NOMO-1 treated with dmso at 0.1 percent for 144 hours (cell line): ENCODE measurements around the gene ZNF79.
A peak's percentile ranks its signal among the peaks of the same experiment; 100 is the strongest.

Experiments used
- DNase-seq: peaks from one replicate; lab custom pipeline; 2025; ENCODE audit not compliant: unreplicated experiment; lab: John Stamatoyannopoulos, UW

Gene ZNF79

DNA sequence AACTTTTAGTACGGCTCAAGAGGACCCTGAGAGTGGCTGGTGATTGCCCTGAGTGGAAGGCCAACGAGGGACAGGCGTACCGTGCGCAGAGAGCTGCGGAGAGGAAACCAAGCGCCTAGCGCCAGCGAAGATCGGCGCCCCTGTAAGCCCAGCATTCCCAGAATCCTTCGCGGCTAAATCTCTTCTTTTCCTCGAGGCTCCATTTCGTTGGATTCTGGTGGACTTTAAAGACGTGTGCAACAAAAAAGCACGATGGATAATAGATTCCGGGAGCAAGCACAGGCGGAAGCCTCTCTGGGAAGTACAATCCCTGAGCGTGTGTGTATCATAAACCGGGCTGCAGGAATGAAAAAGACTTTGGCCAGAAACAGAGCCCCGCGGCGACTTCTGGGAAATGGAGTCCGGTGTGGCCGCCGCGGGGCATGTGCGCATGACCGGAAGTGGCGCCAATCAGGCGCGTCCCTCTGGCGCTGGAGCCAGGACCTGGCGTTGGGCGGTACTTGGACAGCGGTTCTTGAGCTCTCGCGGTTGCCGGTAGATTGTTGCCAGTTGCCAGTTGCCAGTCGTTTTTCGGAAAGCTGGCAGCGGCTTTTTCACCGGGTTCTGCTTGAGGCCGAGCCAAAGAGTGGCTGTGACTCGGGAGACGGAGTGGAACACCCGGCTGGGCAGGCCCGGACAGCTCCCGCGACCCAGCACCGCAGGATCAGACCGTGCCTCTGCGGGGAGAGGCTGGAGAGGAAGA is at the start of gene ZNF79:
ZNF79 (plus strand) TSS at position 449 of the 742 bp plus-strand sequence. CDS start 406 bp downstream, outside the sequence.
- DNase-seq = peak; percentile 93

DNA sequence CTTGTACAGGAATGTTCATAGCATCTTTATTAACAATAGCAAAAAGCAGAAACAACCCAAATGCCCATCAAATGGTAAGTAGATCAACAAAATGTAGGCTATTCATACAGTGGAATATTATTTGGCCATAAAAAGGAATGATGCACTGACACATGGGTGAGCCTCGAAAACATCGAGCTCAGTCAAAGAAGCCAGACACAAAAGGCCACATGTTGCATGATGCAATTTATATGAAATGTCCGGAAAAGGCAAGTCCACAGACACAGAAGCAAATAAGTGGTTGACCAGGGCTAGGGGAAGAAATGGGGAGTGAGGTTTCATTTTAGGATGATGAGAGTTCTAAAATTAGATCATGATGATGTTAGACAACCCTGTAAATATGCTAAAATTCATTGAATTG is 43.7 kb upstream of the ZNF79 start:
- no peak for DNase-seq

DNA sequence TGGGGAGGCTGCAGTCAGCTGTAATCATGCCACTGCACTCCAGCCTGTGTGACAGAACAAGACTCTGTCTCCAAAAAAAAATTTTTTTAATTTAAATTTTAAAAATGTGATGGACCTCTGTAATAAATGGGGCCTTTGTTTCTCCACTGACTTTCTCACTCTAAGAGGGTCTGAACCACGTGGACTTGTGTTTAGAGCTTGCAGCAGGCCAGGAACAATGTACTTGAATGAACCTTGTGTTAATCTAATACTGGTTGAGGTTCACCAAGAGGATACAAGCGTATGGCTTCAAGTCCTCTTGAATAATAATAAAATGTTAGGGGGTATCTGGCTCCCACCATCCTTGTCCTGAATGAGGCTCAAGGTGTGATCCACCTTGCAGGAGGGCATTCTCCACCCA is 41.6 kb upstream of the ZNF79 start:
- DNase-seq = no peak

DNA sequence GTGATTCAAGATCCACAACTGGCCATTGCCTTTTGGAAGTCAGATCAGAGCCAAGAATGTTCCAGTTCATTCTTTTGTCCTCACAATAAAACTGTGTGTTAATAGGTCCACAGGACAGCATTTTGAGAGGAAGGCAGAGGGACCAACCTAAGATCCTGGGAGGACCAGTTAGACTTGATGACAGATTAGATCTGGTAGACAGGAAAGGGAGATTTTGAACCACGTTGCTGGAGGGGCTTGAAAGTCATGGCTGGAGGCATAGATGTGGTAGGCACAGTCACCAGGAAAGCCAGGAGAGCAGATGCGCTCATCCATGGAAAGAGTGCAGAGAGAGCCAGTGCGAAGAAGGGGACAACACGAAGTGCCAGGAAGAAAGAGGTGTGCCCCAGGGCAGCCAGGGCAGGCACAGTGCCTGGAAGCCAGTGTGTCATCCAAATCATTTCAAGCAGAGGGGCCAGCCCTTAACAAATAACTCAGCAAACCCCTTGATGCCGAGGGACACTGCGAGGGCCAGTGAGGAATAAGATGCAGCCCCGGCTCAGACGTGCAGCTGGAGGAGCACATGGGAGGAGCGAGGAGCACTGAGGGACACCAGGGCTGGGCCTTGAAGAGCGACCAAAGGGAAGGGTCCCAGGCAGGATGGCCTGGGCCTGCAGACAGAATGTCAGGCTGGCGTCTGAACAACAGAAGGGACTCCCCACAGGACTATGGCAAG is 40.0 kb upstream of the ZNF79 start:
- DNase-seq = no peak

DNA sequence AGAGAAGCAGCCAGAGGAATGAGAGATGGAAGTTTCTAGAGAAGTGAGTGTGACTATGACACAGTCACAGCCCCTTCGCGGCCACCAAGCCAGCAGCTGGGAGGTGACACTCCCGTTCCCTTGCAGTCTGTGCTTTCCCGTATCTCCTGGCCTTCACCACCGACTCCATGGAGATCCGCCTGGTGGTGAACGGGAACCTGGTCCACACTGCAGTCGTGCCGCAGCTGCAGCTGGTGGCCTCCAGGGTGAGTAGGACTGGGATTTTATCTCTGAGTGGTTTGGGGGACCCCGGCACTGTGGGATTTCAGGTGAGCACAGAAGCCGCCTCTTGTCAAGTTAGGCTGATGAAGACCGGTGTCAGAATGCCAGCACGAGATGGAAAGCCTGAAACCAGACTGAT is 39.3 kb upstream of the ZNF79 start:
- no peak for DNase-seq

DNA sequence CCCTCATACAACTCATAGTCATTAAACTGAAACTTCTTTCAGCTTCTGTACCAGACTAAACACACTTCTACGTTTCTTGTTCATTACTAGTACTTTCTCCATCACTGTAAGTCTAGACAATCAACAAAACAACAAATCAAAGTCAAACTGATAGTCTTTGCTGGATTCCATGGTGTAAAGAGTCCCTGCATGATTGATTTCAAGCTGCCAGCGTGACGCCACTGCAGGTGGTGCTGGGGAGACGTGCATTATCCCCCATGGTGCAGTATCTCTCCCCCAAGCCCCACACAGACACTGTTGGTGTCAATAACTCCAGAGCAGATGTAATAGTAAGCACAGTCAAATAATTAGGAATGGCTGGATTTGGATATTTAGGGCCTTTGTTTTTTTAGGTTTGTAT is 37.9 kb upstream of the ZNF79 start:
- no peak for DNase-seq

DNA sequence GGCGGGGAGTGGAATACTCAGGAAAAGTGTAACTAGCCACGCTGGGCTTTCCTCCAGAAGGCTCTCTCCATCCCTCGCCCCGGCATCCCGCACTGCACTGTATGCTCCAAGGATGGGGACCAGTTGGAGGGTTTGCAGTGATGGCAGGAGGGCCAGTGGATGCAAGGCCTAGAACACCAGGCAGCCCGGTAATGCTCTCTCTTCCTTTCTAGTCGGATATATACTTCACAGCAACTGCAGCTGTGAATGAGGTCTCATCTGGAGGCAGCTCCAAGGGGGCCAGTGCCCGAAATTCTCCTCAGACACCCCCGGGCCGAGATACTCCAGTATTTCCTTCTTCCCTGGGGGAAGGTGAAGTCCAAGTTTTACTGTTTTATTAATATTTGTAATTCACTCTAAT is 37.2 kb upstream of the ZNF79 start:
- DNase-seq = no peak

DNA sequence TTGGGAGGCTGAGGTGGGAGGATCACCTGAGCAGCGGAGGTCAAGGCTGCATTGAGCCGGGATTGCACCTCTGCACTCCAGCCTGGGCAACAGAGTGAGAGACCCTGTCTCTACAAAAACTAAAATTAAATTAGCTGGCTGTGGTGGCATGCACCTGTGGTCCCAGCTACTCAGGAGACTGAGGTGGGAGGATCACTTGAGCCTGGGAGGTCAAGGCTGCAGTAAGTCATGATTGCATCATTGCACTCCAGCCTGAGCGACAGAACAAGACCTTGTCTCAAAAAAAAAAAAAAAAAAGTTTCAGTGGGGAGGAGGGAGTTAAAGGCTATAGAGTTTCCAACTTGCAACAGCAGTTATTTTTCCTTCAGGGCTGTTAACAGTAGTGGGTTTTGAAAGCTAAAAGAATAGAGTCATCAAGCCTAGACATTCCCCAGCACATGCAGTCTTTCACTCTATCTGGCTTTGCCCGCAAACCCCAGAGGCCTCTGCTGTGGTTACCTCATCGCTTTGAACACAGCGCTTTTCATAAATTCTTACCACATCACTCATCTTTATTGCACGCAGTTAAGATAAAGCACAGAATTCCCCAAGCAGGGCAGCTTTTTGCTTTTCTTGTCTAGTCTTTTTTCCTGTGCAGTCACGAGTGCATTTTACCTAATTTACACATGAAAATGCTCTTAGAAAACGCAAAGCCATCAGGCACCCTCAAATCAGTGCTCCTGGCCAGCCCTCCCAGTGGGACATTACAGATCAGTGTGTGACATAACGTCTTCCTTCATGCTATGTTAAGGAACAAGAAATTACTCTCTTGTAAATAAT is 35.9 kb upstream of the ZNF79 start:
- peak; percentile 96 for DNase-seq

DNA sequence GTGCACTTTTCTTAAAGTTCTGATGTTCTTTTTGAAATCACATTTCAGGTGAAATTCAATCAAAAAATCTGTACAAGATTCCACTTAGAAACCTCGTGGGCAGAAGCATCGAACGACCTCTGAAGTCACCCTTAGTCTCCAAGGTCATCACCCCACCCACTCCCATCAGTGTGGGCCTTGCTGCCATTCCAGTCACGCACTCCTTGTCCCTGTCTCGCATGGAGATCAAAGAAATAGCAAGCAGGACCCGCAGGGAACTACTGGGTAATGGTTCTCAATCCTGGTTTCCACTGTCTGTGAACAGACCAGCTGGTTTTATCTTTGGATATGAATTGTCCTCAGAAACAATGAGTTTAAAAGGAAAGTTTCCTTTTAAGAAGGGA is 35.3 kb upstream of the ZNF79 start:
- DNase-seq = no peak

DNA sequence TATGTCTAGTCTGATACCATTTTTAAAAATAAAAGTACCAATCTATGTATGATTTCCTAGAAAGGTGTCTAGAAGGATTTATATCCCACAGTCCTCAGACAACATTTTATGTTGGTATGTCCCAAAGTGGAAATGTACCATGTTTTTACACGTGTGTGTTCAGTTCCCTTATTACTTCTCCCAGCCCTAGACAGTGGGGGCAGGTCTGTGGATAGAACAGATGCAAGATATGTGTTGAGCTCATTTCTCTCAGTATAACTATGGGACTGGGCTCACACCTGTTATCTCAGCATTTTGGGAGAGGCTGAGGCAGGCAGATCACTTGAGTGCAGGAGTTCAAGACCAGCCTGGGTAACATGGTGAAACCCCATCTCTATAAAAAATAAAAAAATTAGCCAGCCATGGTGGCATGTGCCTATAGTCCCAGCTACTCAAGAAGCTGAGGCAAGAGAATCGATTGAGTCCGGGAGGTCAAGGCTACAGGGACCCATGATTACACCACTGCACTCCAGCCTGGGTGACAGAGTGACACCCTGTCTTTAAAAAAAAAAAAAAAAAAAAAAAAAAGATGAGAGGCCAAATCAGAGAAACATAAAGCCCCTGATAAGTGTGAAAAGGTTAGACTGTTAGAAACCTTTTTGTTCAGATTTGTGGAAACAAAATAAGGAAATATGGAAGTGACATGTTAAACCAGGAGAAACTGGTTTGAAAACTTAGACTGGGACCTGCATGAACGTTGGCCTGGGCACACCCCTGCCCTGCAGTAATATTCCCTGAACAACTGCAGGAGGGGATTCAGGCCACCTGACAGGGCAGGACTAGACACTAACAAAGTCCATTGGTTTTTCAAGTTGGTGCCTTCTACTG is 34.6 kb upstream of the ZNF79 start:
- DNase-seq = no peak

DNA sequence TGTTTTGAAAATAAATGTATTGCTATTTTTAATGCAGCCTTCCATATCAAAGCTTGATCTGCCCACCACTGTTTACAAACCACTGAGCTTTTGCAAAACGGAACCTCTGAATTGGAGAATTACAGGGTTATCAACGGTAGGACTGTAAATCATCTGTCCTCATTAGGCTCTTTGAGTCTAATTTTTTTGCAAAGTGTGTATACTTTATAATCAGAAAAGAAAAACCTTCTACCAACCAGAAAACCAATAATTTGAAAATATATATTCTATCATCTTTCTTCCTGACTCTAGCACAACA is 34.0 kb upstream of the ZNF79 start:
- DNase-seq = peak; percentile 44

DNA sequence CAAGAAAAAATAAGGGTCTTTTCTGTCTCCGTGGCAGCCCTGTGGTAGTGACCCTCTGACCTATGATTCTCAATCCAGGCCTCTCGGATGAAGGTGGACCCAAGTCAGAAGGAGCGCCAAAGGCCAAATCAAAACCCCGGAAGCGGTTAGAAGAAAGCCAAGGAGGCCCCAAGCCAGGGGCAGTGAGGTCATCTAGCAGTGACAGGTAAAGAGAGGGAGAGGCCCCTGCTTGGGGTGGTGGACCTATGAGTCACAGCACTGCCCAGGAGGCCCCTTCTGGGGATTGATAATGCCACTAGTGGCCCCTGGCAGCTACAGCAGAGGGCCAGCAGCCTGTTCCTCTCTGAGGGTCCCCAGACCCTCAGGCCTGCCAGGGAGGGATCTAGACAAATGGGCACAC is 33.6 kb upstream of the ZNF79 start:
- DNase-seq = peak; percentile 43

DNA sequence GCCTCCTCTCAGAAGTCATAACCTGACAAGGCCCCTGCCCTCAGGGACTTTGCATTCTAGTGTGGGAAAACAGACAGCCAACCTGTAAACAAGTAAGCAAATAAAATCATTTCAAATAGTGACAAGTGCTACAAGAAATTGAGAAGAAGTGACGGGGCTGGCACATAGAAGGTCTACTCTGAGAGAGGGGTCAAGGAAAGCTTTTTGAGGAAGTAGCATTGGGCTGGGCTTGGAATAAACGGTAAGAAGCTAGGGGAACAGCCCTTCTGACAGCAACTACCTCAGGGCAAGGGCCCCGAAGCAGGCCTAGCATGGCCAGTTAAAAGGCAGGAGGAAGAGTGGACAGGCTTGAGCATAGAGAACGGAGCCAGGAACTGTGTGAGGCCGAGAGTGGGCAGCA is 32.0 kb upstream of the ZNF79 start:
- peak; percentile 74 for DNase-seq

DNA sequence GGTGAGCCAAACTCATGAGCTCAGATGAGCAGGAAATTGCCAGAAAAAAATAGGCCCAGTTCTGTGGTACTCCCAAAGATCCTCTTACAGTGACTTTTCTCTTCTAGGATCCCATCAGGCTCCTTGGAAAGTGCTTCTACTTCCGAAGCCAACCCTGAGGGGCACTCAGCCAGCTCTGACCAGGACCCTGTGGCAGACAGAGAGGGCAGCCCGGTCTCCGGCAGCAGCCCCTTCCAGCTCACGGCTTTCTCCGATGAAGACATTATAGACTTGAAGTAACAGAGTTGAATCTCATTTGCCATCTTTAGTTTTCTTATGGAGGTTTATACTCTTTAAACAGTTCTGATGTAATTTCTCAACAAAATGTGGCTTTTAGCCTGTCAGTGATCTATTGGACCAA is 31.2 kb upstream of the ZNF79 start:
- no peak for DNase-seq

DNA sequence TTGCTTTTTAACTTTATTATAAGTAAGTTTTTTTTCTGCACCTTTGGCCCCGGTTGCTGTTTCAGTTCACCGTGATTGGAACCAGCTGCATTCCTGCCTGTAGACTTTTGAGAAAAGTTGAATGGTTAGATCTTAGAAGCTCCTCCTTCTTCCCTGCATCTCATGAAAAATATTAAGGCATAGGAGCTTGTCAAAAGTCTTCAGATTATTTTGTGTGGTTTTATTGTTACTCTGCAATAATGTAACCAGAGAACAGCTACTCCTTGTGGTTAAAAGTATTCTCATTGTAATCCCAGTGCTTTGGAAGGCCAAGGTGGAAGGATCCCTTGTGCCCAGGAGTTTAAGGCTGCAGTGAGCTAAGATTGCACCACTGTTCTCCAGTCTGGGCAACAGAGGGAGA is 30.5 kb upstream of the ZNF79 start:
- DNase-seq = no peak

DNA sequence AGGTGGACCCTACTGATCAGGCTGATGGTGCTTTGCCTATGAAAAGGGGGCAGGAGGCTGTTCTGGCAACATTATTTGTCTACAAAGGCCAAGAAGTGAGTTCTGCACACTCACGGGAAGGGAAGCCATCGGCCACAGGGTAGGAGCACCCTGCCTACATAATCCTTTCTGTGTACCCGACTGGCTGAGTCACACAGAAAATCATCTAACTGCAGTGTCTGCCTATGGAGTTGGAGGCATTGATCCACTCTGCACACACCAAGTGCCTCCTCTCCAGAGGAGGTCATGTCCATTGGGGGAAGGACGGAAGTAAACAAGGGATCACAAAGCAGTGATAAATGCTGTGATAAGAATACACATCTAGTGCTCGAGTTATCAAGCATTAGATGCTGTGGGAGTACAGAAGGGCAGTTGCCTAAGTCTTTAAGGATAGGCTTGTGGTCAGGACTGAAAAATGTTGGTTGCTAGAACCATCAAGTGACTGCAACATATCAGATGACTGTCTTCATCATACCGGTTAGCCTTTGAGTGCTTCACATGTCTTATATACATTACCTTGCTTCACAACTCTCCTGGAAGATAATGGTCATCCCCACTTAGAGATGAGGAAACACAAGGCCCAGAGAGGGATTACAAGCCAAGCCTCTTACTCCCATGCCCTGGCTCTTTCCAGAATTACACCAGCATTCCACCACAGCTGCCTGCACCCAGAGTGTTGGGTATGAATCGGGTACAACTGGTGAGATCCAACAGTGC is 28.5 kb upstream of the ZNF79 start:
- DNase-seq = peak; percentile 16

DNA sequence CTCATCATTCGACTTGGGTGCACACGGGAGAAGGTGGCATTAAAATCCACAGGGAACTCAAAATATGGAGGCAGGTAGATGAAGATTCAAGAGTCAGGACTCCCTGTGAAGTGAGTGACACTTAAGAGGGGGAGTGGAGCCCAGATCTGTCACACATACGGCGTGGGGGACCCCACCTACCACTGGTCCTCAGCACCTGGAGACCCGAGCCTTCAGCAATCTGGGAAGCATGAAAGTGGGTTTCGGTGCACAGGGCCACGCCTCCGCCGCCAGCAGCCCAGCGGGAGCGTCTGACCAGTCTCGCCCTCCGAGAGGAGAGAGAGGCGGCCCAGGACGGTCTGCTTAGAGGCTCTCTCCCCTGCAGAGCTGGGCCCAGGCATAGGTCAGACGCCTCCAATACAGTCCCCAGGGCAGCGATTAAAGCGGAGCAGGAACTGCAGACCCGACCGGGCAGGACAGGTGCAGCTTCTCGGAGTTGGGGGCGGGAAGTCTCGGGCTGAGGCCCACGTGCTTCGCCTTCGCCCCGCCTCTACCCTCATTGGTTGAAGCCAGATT is 27.9 kb upstream of the ZNF79 start:
- no peak for DNase-seq

DNA sequence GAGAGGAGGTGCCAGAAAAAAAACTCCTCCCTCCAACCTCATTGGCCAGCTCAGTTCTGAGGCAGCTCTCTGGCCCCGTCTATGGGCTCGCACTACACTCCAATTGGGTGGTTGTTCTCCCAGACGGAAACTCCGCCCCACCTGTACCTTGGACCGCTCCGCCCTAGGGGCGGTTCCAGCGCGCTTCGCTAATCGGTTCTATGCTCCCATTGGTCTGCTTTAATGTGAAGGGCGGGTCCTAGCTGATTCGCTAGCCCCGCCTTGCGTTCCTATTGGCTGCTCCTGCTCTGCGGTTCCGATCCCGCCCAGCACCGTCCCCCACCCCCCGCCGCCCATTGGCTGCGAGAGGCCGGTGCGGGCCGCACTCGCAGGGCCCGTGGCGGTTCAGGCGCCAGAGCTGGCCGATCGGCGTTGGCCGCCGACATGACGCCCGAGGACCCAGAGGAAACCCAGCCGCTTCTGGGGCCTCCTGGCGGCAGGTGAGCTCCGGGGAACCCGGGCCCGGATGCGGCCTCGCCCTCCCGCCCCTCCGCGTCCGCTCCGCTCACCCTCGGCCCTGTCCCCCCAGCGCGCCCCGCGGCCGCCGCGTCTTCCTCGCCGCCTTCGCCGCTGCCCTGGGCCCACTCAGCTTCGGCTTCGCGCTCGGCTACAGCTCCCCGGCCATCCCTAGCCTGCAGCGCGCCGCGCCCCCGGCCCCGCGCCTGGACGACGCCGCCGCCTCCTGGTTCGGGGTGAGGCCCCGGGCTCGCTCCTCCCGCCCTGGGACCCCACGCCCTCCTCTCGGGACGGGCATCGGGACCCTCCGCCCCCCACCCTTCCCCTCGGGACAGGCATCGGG is 27.2 kb upstream of the ZNF79 start, which contains the start of gene SLC2A8:
SLC2A8 (plus strand) TSS at position 362 of the 838 bp plus-strand sequence; CDS start at position 424, 62 bp downstream.
- DNase-seq = peak; percentile 92

DNA sequence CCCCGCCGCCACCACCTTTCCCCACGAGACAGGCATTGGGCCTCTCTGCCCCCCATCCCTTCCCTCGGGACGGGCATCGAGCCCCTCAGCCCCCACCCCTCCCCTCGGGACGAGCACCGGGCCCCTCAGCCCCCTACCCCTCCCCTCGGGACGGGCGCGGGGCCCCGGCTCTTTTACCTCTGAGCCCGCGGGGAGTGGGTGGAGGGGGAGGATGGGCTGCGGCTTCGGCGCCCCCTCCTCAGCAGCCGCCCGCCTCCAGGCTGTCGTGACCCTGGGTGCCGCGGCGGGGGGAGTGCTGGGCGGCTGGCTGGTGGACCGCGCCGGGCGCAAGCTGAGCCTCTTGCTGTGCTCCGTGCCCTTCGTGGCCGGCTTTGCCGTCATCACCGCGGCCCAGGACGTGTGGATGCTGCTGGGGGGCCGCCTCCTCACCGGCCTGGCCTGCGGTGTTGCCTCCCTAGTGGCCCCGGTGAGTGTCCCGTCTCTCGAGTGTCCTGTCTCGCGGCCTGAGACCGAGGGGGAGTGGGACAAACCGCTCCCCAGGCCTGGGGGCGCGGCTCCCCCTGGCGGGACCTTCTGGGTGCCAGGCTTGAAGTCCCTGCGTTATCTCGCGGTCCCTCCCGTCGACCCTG is 26.4 kb upstream of the ZNF79 start:
- DNase-seq = no peak
